ENCODE measurements around the gene ZNF174.
A peak's percentile ranks its signal among the peaks of the same experiment; 100 is the strongest.

- peak; percentile 18 for TF ChIP-seq POLR2A (IDR thresholded peaks at IDR 0.05)
- TF ChIP-seq, protein P1, sequence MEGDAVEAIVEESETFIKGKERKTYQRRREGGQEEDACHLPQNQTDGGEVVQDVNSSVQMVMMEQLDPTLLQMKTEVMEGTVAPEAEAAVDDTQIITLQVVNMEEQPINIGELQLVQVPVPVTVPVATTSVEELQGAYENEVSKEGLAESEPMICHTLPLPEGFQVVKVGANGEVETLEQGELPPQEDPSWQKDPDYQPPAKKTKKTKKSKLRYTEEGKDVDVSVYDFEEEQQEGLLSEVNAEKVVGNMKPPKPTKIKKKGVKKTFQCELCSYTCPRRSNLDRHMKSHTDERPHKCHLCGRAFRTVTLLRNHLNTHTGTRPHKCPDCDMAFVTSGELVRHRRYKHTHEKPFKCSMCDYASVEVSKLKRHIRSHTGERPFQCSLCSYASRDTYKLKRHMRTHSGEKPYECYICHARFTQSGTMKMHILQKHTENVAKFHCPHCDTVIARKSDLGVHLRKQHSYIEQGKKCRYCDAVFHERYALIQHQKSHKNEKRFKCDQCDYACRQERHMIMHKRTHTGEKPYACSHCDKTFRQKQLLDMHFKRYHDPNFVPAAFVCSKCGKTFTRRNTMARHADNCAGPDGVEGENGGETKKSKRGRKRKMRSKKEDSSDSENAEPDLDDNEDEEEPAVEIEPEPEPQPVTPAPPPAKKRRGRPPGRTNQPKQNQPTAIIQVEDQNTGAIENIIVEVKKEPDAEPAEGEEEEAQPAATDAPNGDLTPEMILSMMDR (IDR thresholded peaks at IDR 0.05): no peak
- TF ChIP-seq POLR2AphosphoS5 (IDR thresholded peaks at IDR 0.05): peak in 1 of 3 donors; percentile 49
Measured at GRCh38 chr16:3443108-3444031, 42.4 kb downstream of the ZNF174 start, which contains the start of the genes NAA60 and ZNF597.
